GM13977 (cell line): ENCODE measurements around the gene NYAP2.

ENCODE experiments used
- DNase-seq: peaks from one replicate; pipeline ENCODE4 v3.0.0; 2012; ENCODE audit warnings: low spot score
- CTCF ChIP-seq: IDR thresholded peaks from 2 replicates; pipeline ENCODE4 v1.5.1; 2012; ENCODE audit warnings: mild to moderate bottlenecking, control low read depth; ENCODE audit not compliant: insufficient read depth; ENCODE audit errors: extremely low read depth, missing control alignments
- in situ Hi-C: fragments of 300-500 bp; cut with MboI; formaldehyde crosslinking; loops from one replicate; pipeline ENCODE4 v1.12.0; 2022; ENCODE audit warnings: low sequenced_read_pairs, low pct_unique_long_range_greater_than_20kb, mixed read lengths, inconsistent platforms; ENCODE audit not compliant: unreplicated experiment

NYAP2 gene

GRCh38 chr2:225512469-225512868, 113.0 kb downstream of the NYAP2 start:
- in situ Hi-C loops, result no loop called here
- DNase-seq, result no peak
- no peak for TF ChIP-seq CTCF

DNA sequence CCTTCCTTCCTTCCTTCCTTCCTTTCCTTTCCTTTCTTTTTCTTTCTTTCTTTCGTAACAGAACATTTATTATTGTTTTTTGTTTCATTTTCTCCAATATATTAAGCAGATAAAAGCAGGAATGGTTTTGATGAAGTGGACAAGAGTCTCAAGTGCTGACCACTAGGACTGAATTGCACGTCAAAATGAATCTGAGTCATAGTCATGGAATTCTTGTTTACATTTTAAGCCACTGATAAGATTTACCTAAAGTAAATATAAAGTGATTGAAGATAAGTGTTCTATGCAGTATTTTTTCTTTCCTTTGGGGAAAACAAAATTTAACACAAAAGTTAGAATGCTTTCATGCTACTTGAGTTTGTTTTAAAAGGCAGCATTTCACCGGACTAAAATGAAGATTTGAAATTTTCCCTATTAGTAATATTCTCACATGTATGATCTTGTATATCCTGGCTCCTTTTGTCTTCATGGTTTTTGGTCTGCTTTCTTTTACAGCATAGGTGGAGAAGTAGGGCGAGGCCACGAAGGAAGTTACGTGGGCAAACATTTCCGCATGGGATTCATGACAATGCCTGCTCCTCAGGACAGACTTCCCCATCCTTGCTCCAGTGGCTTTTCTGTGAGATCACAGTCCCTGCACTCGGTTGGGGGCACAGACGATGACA, 113.5 kb downstream of the NYAP2 start:
- no peak for DNase-seq
- TF ChIP-seq CTCF, result no peak
- in situ Hi-C loops, result no loop called here

GRCh38 chr2:225515033-225515432, 115.5 kb downstream of the NYAP2 start:
- in situ Hi-C loops, result no loop called here
- TF ChIP-seq CTCF, result no peak
- no peak for DNase-seq

- TF ChIP-seq CTCF, result no peak
- in situ Hi-C loops, result no loop called here
- no peak for DNase-seq
These were observed 127.4 kb downstream of the NYAP2 start for GRCh38 chr2:225526760-225527390.

- DNase-seq, result no peak
- in situ Hi-C loops, result no loop called here
These were observed 132.0 kb downstream of the NYAP2 start for GRCh38 chr2:225531559-225531958.

DNA sequence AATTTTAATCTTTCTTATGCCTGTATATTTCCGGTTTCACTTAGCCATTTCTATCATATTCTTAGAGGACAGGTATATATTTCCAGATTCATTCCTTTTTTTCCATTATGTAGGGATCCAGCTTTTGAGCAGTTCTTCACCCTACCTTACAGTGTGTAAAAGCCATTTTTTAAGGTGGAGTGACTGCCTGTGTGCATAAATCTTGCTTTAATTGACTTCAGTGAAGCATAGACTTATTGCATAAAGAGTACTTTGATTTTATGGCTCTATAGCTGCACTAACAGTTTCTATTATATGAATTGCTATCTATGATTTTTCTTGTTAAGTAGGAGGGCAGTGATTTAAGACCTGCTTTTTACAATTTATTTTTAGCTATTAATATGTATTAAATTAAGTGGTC, 132.6 kb downstream of the NYAP2 start:
- in situ Hi-C loops, result no loop called here
- no peak for DNase-seq
- TF ChIP-seq CTCF, result no peak

More at GRCh38 chr2:225531559-225531958, 132.0 kb downstream of the NYAP2 start:
- TF ChIP-seq CTCF, result no peak
